GM19240 (cell line): ENCODE data around the gene TMEM95.

Experiments used
- DNase-seq: peaks from one replicate; pipeline ENCODE4 v3.0.0; 2011; ENCODE audit warnings: low spot score; ENCODE audit not compliant: insufficient read length

TMEM95 gene

GRCh38 chr17:7374353-7374752 is 19.4 kb downstream of the TMEM95 start:
- no peak for DNase-seq

DNA sequence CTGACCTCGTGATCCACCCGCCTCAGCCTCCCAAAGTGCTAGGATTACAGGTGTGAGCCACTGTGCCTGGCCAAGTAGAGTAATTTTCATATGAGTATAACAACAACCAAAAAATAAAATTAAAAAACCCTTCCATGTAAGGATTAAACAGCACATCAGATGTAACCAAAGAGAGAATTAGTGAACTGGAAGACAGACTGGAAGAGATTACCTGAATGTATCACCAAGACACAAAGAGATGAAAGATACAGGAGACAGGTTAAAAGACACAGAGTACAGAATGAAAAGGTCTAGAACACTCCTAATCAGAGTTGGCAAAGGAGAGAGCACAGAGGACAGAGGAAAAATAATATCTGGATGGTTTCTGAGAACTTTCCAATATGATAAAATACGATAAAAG is 24.2 kb downstream of the TMEM95 start:
- no peak for DNase-seq

DNA sequence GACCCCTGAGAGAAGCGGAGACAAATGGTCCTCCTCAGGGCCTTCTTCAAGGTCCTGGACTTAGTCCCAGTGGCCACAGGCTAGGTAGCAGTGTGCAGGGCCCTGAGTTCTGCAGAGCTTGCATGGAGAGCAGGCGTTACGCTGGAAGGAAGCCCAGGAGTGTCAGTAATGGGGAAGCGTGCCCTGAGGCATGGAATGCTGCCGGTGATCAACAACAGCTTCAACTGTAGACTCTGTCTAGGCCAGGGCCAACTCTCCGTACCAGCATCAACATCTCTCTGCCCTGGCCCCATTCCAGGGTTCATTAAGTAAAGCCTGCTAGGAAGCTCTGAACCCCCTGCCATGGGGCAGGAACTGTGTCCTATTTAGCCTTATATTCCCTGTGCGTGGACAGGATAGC is 25.4 kb downstream of the TMEM95 start:
- DNase-seq, result no peak

DNA sequence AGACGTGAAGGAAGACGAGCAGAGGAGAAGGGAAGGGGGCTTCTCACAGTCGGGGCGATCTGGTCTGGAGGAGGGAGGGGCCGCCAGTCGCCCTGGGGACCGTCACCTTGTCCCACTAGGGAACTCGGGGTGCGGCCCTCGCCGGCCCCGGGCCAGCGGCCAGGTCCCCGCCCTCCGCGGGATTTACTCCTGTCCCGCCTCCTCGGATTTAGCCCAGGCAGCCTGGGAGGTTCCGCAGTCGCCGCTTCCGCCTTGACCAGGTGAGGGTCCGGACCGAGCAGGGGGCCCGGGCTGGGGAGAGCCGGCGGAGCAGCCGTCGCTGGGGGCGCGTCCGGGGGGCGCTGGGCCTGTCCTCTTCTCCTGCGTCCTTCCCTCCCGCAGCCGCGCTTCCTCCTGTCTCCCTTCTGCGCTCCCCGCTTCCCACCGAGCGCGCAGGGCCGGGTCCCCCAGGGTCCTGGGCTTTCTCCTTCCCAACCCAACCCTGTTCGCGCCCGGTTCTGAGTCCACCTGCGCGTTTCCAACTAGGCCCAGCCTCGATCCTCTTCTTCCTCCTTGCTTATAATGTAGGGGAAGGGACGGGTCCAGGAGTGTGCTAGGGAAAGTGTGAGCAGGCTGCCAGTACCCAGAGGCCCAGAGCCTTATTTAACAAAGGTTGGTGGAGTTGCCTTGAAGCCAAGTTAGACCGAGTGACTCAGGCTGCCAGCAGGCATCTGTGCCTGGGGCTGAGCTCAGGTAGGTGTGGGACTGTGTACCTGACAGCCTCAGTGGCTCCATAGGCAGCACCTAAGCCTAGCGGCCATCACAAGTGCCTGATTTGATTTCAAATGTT is 26.1 kb downstream of the TMEM95 start, which contains the start of gene TNK1:
Gene TNK1, plus strand, starts transcription at position 235 of the 829 bp plus-strand sequence. CDS start 1,838 bp downstream, outside the sequence.
- no peak for DNase-seq

DNA sequence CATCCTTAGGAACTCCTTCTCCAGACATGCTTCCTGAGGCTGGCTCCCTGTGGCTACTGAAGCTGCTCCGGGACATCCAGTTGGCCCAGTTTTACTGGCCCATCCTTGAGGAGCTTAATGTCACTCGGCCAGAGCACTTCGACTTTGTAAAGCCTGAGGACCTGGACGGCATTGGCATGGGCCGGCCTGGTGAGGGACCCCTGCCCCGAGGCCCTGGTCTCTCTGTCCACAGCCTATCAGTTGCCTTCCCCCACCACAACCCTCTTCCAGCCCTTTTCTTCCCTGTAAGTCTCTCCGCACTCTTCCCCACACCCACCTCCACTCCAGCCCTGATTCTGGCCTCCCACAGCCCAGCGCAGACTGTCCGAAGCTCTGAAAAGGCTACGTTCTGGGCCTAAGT is 27.9 kb downstream of the TMEM95 start:
- DNase-seq, result no peak

GRCh38 chr17:7383371-7383741 is 28.4 kb downstream of the TMEM95 start:
- no peak for DNase-seq

- peak; percentile 89 for DNase-seq
Measured at GRCh38 chr17:7383742-7384488, 29.0 kb downstream of the TMEM95 start.

DNA sequence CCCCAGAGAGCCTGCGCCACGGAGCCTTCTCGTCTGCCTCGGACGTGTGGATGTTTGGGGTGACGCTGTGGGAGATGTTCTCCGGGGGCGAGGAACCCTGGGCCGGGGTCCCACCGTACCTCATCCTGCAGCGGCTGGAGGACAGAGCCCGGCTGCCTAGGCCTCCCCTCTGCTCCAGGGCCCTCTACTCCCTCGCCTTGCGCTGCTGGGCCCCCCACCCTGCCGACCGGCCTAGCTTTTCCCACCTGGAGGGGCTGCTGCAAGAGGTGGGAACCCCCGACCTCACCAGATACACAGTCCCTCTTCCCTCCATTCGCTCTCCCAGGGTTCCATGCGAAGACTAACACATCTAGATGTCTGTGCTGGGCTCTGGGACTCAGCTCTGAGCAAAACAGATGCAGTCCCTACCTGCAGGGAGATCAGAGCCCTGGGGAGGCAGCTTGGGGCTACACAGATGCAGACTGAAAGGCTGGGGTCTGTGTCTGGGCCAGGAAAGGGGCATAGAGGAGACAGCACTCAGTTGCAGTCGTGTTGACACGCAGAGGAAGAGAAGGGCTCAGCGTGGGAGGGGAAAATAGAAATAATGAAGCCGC is 29.6 kb downstream of the TMEM95 start:
- no peak for DNase-seq

DNA sequence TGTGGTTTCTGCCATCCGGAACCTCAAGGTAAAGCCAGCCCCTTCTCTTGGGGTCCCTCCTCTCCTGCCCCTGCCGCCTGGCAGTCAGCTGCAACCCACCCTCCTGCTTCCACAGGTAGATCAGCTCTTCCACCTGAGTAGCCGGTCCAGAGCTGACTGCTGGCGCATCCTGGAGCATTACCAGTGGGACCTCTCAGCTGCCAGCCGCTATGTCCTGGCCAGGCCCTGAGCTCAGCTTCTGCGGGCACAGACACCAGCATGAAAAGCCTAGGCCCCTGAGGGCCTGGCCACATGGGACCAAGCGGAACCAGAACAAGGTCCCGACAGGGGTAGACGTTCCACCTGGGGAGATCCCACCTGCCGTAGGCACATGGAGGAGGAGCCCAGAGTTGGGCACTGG is 33.9 kb downstream of the TMEM95 start:
- no peak for DNase-seq

GRCh38 chr17:7389924-7390910 is 35.3 kb downstream of the TMEM95 start:
- DNase-seq, result no peak

- DNase-seq, result no peak
Measured at GRCh38 chr17:7391307-7391706, 36.4 kb downstream of the TMEM95 start.

DNA sequence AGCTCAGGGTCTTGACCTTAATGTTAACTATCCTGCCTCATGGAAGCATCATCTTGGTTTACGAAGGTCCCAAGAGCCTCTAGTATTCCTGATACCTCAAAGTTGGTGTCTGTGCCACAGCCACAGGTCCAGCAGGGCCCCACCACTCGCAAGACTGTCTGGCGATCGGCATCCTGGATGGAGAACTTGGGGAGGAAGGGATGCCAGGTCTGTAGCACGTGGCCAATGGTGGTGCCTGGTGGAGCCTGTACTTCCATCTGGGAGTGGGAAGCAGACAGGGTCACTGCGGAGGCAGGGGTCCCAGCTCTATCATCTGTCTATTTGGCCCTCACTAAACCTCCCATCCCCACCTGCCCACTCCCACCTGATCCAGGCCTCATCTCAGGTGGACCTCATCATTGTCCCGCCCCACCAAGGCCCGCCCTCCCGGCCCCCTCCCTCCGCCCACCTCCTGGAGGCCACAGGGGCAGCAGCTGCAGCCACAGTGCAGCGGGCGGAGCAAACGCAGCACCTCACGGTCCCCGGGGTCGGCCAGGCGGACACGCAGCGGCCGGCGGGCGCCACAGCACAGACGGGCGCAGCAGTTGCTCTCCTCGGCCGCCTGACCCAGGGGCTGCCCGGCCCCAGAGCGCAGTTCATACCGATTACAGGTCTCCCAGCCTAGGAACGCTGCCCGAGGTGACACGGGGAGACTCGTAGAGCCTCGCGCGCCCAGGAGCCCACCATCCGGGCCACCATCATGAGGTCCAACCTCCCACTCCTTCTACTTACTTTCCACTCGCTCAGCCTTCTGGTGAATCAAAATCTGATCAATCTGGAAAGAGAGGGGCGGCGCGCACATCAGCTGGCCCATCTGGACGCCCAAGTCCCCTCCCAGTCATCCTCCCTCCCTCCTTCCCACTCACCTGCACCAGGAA is 38.0 kb downstream of the TMEM95 start:
- no peak for DNase-seq

DNA sequence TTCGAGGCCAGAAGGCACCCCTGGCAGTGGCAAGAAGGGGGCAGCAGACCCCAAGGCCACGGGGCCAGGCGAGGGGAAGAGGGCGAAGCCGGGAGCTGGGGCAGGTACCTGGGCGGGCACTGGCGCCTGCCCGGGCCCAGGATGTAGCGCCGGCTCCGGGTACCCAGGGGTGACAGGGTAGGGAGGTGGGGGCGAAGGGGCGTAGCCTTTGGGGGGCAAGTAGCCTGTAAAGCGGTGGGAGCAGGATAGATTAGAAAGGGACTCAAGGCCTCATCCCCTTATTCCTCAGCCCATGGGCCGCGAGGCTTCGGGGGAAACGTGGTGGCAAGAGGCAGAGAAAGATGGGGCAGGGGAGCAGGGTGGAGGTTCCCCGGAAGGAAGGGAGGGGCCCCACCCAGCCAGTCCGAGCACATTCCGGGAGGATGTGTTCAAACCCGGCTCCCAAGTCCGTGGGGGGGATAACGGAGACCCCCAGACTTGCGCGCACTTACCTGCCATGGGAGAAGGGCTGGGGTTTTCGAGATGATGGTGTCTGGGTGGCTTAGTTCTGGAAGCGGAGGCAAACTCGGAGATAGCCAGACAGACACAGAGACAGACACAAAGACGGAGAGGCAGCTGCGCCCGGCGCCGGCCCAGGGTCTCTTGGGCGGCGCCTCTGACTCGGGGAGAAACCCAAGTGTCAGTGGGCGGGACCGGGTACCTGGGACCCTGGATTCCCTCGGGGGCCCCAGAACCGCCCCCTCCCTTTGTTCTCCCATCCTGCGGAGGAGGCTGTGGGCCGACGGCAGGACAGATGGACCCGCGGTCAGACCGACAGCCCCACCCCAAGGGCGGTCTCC is 38.9 kb downstream of the TMEM95 start:
- peak; percentile 62 for DNase-seq

GRCh38 chr17:7394452-7395191 is 39.7 kb downstream of the TMEM95 start, which contains the start of gene PLSCR3:
PLSCR3 (minus strand) TSS chr17:7394525; CDS start chr17:7394110, 415 bp downstream.
- peak; percentile 94 for DNase-seq

GRCh38 chr17:7396147-7396546 is 41.2 kb downstream of the TMEM95 start:
- no peak for DNase-seq

DNA sequence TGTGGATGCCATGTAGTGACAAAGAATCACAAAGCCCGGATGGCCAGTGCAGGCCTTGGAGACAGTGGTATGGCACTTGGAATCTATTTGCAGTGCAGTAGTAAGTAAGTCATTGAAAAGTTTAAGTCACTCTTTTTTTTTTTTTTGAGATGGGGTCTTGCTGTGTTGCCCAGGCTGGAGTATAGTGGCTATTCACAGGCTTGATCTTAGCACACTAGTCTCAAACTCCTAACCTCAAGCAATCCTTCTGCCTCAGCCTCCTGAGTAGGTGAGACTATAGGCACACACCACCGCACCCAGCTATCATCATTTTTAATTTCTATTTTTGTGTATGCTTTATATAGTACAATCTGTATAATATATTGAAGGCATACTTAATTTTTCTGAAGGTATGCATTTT is 43.7 kb downstream of the TMEM95 start:
- no peak for DNase-seq

DNA sequence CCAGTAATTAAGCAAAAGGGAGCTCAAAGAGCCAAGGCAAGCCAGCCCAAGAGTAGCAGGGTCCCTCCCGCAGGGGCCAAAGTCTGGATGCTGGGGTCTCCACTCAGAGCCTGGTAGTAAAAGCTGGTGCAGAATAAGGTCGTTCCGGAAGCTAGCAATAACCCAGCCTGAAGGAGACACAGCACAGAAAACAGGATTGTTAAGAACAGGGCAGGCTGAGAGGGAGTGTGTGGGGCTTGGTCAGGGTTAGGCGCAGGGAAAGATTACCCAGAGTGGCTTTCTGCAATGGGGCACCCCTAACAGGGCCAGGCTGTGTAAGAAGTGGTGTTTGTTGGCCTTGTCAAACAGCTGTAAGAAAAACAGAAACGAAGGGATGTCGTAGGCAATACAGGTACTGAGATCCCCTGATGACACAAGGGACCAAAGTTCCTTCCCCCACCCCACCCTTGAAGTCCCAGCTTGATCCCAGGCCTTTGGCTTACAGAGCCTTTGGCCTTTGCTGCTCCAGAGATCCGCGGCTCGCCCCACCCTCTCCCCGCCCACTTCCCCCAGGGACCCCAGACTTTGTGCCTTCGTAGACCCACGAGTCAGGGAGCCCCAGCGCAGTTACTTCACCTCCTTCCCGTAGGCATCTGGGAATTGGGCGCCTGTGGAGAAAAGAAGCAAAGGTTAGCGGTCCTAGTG is 48.2 kb downstream of the TMEM95 start:
- no peak for DNase-seq

DNA sequence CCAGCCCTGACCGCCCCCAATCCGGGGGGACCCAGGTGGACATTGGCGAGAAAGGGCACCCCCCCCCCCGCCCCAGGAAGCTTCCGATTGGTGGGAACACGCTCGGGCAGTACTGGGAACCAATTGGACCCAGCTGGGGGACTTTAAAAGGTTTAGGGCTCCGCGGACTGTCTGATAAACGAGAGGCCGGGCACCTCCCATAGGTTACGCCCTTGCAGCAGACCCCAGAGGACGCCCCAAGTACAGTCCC is 48.7 kb downstream of the TMEM95 start:
- no peak for DNase-seq
